Measurements from ENCODE around the gene ACR. TPM values are rescaled to one million over a fixed set of nuclear protein-coding genes. Genes with fewer than 3 reads are reported as not detected.

Gene ACR
- total RNA-seq, 1 donor from 2014 or later = 4.5 TPM

- DNase-seq (ENCODE audit: low spot score) = no peak
These were observed 34.9 kb upstream of the ACR start for GRCh38 chr22:50702821-50703725.

- no peak for DNase-seq (ENCODE audit: low spot score)
These were observed 34.1 kb upstream of the ACR start for GRCh38 chr22:50703726-50704509.

- no peak for DNase-seq (ENCODE audit: low spot score)
These were observed 33.3 kb upstream of the ACR start for GRCh38 chr22:50704510-50705218.

- no peak for DNase-seq (ENCODE audit: low spot score)
These were observed 32.7 kb upstream of the ACR start for GRCh38 chr22:50705219-50705691.

- DNase-seq (ENCODE audit: low spot score) = no peak
These were observed 32.1 kb upstream of the ACR start for GRCh38 chr22:50705851-50706351.

- no peak for DNase-seq (ENCODE audit: low spot score)
These were observed 31.4 kb upstream of the ACR start for GRCh38 chr22:50706481-50707125.

- no peak for DNase-seq (ENCODE audit: low spot score)
These were observed 29.5 kb upstream of the ACR start for GRCh38 chr22:50708474-50708873.

- no peak for DNase-seq (ENCODE audit: low spot score)
These were observed 29.0 kb upstream of the ACR start for GRCh38 chr22:50708996-50709395.

- DNase-seq (ENCODE audit: low spot score) = no peak
These were observed 27.8 kb upstream of the ACR start for GRCh38 chr22:50710221-50710620.

GRCh38 chr22:50710886-50711285, 27.1 kb upstream of the ACR start:
- no peak for DNase-seq (ENCODE audit: low spot score)

- no peak for DNase-seq (ENCODE audit: low spot score)
These were observed 26.3 kb upstream of the ACR start for GRCh38 chr22:50711446-50712340.

- no peak for DNase-seq (ENCODE audit: low spot score)
These were observed 25.5 kb upstream of the ACR start for GRCh38 chr22:50712341-50713007.

GRCh38 chr22:50713008-50713385, 25.0 kb upstream of the ACR start:
- DNase-seq (ENCODE audit: low spot score) = no peak

GRCh38 chr22:50713571-50714056, 24.4 kb upstream of the ACR start:
- no peak for DNase-seq (ENCODE audit: low spot score)

- DNase-seq (ENCODE audit: low spot score) = no peak
These were observed 23.9 kb upstream of the ACR start for GRCh38 chr22:50714150-50714549.

- DNase-seq (ENCODE audit: low spot score) = no peak
These were observed 23.3 kb upstream of the ACR start for GRCh38 chr22:50714631-50715179.

GRCh38 chr22:50715250-50715649, 22.8 kb upstream of the ACR start:
- no peak for DNase-seq (ENCODE audit: low spot score)

- no peak for DNase-seq (ENCODE audit: low spot score)
These were observed 22.2 kb upstream of the ACR start for GRCh38 chr22:50715776-50716175.
